ENCODE data around the gene C19orf18.

The C19orf18 gene

DNA sequence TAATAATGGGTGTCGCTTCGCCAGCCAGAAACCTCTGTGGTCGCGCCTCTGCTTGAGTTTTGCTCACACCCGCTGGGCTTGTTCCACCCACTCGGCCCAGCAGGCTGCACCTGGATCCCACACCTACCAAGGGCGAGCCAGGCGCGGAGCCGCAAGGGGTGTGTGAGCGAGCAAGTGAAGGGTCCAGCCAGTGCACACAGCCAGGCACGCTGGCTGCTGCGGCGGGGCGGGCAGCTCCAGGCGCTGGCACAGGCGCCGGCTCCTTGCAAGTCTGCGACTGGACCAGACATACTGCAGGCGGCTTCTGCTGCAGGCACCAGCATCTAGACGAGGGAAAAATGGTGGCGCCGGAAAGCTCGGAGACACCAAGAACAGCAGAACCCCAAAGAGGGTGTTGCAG lies 25.0 kb downstream of the C19orf18 start:
- no peak overlapping the region for H3K4me3 ChIP-seq (ENCODE audit: low read length)
- DNase-seq (ENCODE audit: low read depth): no peak
- TF ChIP-seq, protein P1, sequence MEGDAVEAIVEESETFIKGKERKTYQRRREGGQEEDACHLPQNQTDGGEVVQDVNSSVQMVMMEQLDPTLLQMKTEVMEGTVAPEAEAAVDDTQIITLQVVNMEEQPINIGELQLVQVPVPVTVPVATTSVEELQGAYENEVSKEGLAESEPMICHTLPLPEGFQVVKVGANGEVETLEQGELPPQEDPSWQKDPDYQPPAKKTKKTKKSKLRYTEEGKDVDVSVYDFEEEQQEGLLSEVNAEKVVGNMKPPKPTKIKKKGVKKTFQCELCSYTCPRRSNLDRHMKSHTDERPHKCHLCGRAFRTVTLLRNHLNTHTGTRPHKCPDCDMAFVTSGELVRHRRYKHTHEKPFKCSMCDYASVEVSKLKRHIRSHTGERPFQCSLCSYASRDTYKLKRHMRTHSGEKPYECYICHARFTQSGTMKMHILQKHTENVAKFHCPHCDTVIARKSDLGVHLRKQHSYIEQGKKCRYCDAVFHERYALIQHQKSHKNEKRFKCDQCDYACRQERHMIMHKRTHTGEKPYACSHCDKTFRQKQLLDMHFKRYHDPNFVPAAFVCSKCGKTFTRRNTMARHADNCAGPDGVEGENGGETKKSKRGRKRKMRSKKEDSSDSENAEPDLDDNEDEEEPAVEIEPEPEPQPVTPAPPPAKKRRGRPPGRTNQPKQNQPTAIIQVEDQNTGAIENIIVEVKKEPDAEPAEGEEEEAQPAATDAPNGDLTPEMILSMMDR (IDR thresholded peaks at IDR 0.05; ENCODE audit: insufficient read depth, low read depth, low read length, missing control alignments): no peak

DNA sequence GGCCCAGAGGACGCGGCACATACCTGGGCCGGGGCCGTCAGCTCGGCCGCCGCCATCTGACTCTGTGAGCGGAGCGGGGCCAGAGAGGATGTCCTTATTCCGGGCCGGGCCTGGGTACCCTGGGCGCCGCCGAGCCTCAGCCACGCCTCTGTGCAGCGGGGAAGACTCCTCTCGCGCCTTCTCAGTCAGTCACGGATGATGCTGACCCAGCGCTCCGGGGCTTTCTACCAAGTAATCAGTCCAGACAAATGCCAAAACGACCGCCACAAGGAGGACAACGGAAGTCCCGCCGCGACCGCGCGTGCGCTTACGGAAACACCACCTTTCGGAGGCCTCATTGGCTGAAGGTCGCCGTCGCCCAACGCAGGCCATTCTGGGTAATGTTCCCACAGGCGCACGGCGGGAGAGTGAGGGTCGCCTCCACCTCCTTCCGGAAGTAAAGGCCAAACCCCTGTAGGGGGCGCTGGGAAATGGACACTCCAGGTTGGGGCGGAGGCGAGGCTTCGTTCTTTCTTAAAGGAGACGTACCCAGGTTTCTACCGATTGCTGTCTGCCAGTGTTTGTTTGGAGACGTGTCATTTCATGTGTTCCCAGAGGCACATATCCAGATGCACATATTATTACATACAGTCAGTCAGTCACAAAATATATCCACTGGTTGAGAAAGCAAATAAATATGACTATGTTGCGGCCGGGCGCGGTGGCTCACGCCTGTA lies 26.8 kb downstream of the C19orf18 start, which contains the start of gene ZNF256:
TSS of gene ZNF256 (minus strand) at position 288 of the 716 bp plus-strand sequence. CDS start at position 56, 232 bp downstream.
- peak within 1 kb of the TSS; percentile 92 for H3K4me3 ChIP-seq (ENCODE audit: low read length)
- TF ChIP-seq, protein P1 (IDR thresholded peaks at IDR 0.05; ENCODE audit: insufficient read depth, low read depth, low read length, missing control alignments): peak; percentile 51
- DNase-seq (ENCODE audit: low read depth): peak; percentile 97

DNA sequence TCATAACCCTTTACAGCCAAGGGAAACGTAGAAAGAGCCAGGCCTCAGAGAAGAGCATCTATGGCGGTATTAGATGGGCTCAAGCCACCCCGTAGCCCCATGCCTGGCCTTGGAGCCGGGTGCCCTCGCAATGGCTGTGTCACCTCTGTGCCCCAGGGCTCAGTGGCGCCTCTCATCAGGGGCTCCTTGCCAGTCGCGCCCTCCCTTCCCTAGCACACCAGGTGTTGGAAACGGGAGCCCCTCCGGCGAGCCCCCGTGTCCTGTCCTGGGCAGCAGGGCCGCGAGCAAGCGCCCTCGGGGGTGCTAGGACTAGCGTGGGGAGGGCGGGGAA lies 27.3 kb downstream of the C19orf18 start:
- no peak for DNase-seq (ENCODE audit: low read depth)

DNA sequence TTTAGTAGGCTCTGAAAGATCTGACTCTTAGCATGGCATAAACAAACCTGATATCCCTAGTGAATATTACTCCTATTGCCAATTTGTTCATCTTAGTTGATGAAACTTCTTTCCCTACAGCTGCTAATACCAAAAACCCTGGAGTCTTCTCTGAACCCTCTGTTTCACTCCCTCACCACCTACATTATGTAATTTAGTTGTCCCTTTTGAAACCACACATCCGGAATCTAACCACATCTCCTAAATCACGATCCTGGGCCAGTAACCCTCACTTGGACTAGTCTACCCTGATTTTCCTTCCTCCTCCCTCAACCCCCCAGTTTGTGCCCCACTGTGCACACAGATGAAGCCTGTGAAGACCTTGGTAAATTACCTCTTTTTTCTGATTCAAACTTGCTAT lies 28.0 kb downstream of the C19orf18 start:
- H3K4me3 ChIP-seq (ENCODE audit: low read length): peak overlapping the region; percentile 92
- DNase-seq (ENCODE audit: low read depth): no peak
- TF ChIP-seq, protein P1 (IDR thresholded peaks at IDR 0.05; ENCODE audit: insufficient read depth, low read depth, low read length, missing control alignments): no peak

More for the DNA sequence above, 27.3 kb downstream of the C19orf18 start:
- TF ChIP-seq, protein P1 (IDR thresholded peaks at IDR 0.05; ENCODE audit: insufficient read depth, low read depth, low read length, missing control alignments): no peak
- peak overlapping the region; percentile 92 for H3K4me3 ChIP-seq (ENCODE audit: low read length)

DNA sequence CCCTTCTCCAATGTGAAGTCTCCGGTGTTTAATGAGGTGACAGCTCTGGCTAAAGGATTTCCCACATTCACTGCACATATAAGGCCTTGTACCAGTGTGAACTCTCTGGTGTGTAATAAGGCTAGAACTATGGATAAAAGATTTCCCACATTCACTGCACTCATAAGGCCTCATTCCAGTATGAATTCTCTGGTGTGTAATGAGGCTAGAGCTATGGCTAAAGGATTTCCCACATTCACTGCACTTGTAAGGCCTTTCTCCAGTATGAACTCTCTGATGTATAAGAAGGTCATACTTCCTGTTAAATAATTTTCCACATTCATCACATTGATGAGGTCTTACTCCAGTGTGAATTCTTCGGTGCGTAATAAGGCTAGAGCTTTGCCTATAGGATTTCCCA lies 32.7 kb downstream of the C19orf18 start:
- TF ChIP-seq, protein P1 (IDR thresholded peaks at IDR 0.05; ENCODE audit: insufficient read depth, low read depth, low read length, missing control alignments): no peak
- no peak overlapping the region for H3K4me3 ChIP-seq (ENCODE audit: low read length)
- DNase-seq (ENCODE audit: low read depth): no peak

DNA sequence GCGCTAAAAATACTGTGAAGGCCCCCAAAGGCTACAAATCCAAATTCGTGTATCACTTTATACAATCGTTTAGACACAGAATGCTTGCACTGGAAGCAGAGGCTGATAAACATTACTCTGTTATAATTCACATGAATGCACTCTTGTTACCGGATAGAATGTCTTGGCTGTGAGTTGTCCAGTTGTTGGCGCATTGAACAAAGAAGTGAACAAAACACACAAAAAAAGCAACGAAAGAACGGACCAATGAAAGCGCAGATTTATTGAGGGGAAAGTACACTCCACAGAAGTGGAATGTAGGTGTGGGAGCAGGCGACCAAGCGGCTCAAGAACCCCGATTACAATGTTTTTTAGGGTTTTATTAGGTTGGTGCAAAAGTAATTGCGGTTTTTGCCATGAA lies 38.6 kb downstream of the C19orf18 start:
- DNase-seq (ENCODE audit: low read depth): no peak
- TF ChIP-seq, protein P1 (IDR thresholded peaks at IDR 0.05; ENCODE audit: insufficient read depth, low read depth, low read length, missing control alignments): no peak
- no peak overlapping the region for H3K4me3 ChIP-seq (ENCODE audit: low read length)
